Measurements from ENCODE around the gene MRGPRF.

MRGPRF gene

DNA sequence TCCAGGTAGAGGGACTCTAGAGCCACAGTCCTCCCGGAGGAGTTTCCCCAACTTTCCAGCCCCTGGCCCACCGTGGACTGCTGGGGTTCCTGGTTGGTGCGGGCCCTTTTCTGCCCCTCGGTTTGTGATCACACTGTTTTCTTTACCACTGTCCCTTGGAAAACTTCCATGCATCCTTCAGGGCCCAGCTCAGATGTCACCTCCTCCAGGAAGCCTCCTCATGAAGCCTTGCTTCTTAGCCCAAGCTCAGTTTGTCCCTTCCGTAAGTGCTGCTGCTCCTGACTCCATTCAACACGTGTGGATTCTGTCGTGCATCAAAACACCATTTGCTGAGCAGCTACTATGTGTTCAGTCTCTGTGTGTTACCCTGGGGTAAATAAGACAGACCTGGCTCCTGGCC, 19.8 kb upstream of the MRGPRF start:
- no peak for DNase-seq (ENCODE audit: extremely low read depth, low read depth)
- TF ChIP-seq, protein P1, sequence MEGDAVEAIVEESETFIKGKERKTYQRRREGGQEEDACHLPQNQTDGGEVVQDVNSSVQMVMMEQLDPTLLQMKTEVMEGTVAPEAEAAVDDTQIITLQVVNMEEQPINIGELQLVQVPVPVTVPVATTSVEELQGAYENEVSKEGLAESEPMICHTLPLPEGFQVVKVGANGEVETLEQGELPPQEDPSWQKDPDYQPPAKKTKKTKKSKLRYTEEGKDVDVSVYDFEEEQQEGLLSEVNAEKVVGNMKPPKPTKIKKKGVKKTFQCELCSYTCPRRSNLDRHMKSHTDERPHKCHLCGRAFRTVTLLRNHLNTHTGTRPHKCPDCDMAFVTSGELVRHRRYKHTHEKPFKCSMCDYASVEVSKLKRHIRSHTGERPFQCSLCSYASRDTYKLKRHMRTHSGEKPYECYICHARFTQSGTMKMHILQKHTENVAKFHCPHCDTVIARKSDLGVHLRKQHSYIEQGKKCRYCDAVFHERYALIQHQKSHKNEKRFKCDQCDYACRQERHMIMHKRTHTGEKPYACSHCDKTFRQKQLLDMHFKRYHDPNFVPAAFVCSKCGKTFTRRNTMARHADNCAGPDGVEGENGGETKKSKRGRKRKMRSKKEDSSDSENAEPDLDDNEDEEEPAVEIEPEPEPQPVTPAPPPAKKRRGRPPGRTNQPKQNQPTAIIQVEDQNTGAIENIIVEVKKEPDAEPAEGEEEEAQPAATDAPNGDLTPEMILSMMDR (IDR thresholded peaks at IDR 0.05; ENCODE audit: low read depth, low read length), result no peak

DNA sequence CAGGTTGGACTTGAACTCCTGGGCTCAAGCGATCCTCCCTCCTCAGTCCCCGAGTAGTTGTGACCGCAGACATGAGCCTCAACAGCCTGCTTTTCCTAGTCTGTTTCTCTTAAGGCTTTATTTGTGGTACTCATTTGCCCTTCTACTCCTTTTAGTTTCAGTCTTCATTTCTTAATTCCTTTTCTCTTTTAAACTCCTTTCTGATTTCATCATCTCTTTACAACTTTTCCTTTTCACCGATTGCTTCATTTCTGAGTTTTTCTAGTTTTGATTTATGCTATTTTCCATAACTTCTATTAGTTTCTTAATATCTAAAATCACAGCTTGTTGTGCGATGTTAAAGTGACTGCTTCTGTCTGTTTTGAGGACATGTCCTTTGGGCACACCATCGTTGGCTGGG, 17.3 kb upstream of the MRGPRF start:
- DNase-seq (ENCODE audit: extremely low read depth, low read depth), result no peak
- TF ChIP-seq, protein P1 (IDR thresholded peaks at IDR 0.05; ENCODE audit: low read depth, low read length), result no peak

DNA sequence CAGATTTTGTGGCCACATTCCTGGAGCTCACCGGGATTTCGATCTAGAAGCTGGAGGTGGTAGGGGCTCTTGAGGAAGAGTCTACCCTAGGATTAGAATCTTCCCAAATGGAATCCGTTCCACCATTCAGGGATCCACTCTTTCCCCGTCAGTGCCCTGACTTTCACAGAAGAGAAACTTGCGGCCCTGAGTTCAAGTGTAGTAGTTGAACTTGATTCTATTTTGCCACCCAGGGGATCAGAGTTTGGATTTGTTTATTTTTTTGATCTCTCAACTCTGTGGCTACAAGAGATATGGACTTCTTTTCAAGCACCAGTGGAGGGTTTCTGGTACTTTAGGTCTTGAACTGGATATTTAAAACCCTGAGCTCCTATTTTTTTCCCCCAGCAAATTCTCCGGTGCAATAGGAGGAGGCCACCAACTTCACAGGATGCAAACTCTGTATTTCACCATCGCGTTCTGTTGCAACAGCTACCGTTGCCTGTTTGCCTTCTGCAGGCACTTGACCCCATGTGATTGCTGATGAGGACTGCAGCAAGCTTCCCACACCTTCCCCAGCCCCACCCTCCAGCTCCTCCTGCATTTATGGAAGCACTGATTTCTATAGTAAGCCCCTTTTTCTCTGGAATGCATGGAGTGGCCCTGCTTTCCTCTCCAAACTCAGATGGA, 14.8 kb upstream of the MRGPRF start:
- no peak for DNase-seq (ENCODE audit: extremely low read depth, low read depth)

DNA sequence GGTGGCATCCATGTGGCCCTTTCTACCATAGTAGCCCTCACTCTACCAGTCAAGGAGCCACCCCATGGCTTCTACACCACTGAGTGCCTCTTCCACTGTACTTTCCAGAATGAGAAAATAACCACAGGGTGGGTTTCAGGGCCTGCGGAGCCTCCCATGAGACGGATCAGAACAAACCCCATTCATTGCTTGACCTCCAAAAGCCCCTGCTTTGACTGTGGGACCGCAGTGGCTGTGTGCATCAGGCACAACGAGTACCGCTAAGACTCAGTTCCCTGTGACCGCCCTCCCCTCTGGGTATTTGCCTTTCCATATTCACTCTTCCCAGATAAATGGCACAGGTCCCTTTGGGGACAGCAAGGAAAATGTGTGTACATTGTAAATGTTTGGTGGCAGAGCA, 11.5 kb upstream of the MRGPRF start:
- TF ChIP-seq, protein P1 (IDR thresholded peaks at IDR 0.05; ENCODE audit: low read depth, low read length), result no peak
- no peak for DNase-seq (ENCODE audit: extremely low read depth, low read depth)

More for the DNA sequence above, 14.8 kb upstream of the MRGPRF start:
- TF ChIP-seq, protein P1 (IDR thresholded peaks at IDR 0.05; ENCODE audit: low read depth, low read length), result no peak

DNA sequence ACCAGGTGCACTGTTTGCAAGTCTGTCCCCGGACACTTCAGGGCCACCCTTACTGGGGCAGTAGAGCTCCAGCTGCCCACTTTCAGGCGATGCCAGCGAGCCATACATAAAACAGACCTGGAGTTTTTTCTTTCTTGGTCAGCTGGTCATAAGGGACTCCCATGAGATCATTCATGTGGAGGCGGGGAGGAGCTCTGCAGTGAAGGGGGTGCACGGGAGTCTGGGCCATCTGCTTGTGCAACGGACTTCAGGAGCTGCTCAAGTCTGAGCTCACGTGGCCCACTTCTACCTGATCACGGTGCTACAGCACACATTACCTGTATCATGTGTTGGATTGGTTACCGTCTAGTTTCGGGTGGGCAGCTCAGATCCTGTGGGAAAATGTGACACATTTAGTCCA, 9.2 kb upstream of the MRGPRF start:
- TF ChIP-seq, protein P1 (IDR thresholded peaks at IDR 0.05; ENCODE audit: low read depth, low read length), result no peak
- no peak for DNase-seq (ENCODE audit: extremely low read depth, low read depth)

DNA sequence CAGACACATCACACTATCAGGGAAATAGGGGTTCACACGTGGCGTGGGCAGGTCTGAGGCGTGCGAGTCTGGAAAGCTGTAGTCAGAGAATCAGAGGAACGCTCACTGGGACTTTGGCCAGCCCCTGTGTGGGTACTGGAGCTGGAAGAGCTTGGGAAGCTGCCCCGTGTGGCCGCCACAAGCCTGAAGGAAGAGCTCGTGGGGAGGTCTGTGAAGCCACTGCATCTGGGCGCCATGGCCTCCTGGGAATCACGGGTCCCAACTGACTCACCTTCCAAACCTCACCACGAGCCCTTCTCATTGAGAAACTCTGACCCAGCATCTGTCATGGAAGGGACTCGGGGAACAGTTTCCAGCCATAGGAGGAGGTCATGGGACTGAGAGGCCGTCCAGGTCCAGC, 5.9 kb upstream of the MRGPRF start:
- DNase-seq (ENCODE audit: extremely low read depth, low read depth), result no peak
- TF ChIP-seq, protein P1 (IDR thresholded peaks at IDR 0.05; ENCODE audit: low read depth, low read length), result peak; percentile 12

DNA sequence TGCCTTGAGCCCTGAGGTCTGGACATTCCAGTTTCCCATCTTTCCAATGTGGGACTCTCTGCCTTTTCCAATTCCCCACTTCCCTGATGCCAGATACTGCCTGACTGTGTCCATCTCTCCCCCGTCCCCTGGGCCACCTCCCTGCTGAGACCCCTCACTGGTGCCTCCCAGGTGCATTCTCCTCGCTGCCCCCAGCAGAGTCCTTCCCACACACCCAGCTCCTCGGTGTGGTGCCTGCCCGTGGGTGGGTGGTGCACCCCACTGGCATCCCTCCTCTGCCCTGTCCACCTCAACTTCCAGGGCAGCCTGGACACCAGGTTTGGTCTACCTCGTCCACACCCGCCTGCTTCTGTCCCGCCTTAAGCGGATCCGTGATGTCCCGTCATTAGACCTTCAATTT, 4.9 kb upstream of the MRGPRF start:
- no peak for DNase-seq (ENCODE audit: extremely low read depth, low read depth)
- TF ChIP-seq, protein P1 (IDR thresholded peaks at IDR 0.05; ENCODE audit: low read depth, low read length), result no peak

All from AG09319 (cell line).